ENCODE measurements around the gene GMDS. TPM values are rescaled to one million over a fixed set of nuclear protein-coding genes. Genes with fewer than 3 reads are reported as not detected.

The GMDS gene
- total RNA-seq, 3 donors from 2014 or later (not counting 1 experiment from before 2014, with no cell fraction given), result 23.6 to 31.0 (median 26.4) TPM

DNA sequence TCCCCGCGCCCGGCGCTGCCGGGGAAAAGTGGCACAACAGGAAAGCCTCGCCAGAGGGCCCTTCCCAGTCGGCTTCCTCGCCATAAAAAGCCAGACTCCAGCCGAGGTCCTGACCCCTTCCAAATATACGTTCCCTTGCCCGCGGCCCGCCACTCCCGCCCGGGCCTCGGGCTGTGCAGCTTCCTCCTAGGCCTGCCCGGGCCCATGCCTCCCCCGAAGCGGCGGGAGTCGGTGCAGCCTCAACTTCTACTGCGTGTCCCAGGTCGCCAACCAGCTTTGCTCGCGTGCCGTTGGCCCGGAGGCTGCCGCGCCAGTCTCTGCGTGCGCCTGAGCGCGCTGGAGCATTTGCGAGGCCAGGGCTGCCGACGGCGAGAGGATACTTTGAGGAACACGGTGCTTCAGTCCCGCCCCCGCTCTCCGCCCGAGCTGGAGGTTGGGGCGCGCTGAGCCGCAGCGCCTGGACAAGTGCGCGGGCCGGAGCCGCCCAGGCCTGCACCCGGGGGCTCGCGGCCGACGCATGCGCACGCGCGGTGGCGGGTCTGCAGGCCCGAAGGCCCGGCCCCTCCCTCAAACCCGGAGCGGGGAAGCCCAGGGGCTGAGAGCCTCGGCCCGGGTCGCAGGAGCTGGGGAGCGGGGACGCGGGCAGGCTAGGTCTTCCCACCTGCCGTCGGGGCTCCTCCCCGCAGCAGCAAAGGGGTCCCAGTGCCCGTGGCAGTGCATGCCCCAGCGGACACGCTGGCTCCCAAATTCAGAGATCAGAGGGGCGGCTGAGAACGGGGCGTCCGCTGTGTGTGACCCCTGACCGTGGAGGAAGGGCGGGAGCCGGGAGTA, 625.5 kb downstream of the GMDS start:
- peaks cover 37 to 54% of the 10 kb centered on the region in 2 donors for H3K27me3 Mint-ChIP-seq (ENCODE audit: low read depth in 2 of 2)
- ATAC-seq, result no peak
- Histone ChIP-seq H3K4me3 (ENCODE audit: low read length) (no peak overlapping the region), H3K36me3 (ENCODE audit: control insufficient read depth, insufficient read depth, low read length) (no peaks in the 10 kb centered on the region), H3K4me1 (ENCODE audit: control insufficient read depth, insufficient read depth, low read length) (peaks cover 12% of the 10 kb centered on the region), H3K27me3 (ENCODE audit: control insufficient read depth, insufficient read depth, low read length) (peaks cover 33% of the 10 kb centered on the region), H3K27ac (ENCODE audit: low read length) (no peak overlapping the region), H3K9me3 (ENCODE audit: control insufficient read depth, insufficient read depth, low read length) (no peaks in the 10 kb centered on the region)
- 5% methylated on average over 83 of the region's 83 CpGs for WGBS (ENCODE audit: insufficient coverage)
- H3K27ac Mint-ChIP-seq, result no peak overlapping the region
- intact Hi-C loops (cut with micrococcal nuclease), result no loop called here
- no peak overlapping the region for H3K4me3 Mint-ChIP-seq
- DNase-seq, result peak in 1 of 2 donors; percentile 15
- TF ChIP-seq, protein P1, sequence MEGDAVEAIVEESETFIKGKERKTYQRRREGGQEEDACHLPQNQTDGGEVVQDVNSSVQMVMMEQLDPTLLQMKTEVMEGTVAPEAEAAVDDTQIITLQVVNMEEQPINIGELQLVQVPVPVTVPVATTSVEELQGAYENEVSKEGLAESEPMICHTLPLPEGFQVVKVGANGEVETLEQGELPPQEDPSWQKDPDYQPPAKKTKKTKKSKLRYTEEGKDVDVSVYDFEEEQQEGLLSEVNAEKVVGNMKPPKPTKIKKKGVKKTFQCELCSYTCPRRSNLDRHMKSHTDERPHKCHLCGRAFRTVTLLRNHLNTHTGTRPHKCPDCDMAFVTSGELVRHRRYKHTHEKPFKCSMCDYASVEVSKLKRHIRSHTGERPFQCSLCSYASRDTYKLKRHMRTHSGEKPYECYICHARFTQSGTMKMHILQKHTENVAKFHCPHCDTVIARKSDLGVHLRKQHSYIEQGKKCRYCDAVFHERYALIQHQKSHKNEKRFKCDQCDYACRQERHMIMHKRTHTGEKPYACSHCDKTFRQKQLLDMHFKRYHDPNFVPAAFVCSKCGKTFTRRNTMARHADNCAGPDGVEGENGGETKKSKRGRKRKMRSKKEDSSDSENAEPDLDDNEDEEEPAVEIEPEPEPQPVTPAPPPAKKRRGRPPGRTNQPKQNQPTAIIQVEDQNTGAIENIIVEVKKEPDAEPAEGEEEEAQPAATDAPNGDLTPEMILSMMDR (IDR thresholded peaks at IDR 0.05), result no peak
- H3K36me3 Mint-ChIP-seq, result no peaks in the 10 kb centered on the region
- peaks cover under 1 to 6% of the 10 kb centered on the region in 2 donors for H3K4me1 Mint-ChIP-seq
- no peaks in the 10 kb centered on the region for H3K9me3 Mint-ChIP-seq

- Histone ChIP-seq H3K4me1 (ENCODE audit: control insufficient read depth, insufficient read depth, low read length) (peaks cover 9% of the 10 kb centered on the region), H3K9me3 (ENCODE audit: control insufficient read depth, insufficient read depth, low read length) (no peaks in the 10 kb centered on the region), H3K27ac (ENCODE audit: low read length) (no peak overlapping the region), H3K4me3 (ENCODE audit: low read length) (no peak overlapping the region), H3K36me3 (ENCODE audit: control insufficient read depth, insufficient read depth, low read length) (no peaks in the 10 kb centered on the region), H3K27me3 (ENCODE audit: control insufficient read depth, insufficient read depth, low read length) (peaks cover 29% of the 10 kb centered on the region)
- no peak overlapping the region for H3K27ac Mint-ChIP-seq
- ATAC-seq, result no peak
- no peak for DNase-seq
- H3K9me3 Mint-ChIP-seq, result no peaks in the 10 kb centered on the region
- 31% methylated on average over 39 of the region's 40 CpGs for WGBS (ENCODE audit: insufficient coverage)
- peaks cover 0 to 4% of the 10 kb centered on the region in 2 donors for H3K4me1 Mint-ChIP-seq
- H3K4me3 Mint-ChIP-seq, result no peak overlapping the region
- intact Hi-C loops (cut with micrococcal nuclease), result no loop called here
- TF ChIP-seq, protein P1 (IDR thresholded peaks at IDR 0.05), result no peak
- no peaks in the 10 kb centered on the region for H3K36me3 Mint-ChIP-seq
- peaks cover 36 to 53% of the 10 kb centered on the region in 2 donors for H3K27me3 Mint-ChIP-seq (ENCODE audit: low read depth in 2 of 2)
Measured at GRCh38 chr6:1619098-1619672, 626.2 kb downstream of the GMDS start.

- Mint-ChIP-seq H3K4me3 (no peak overlapping the region), H3K4me1 (peaks cover 0 to 4% of the 10 kb centered on the region in 2 donors), H3K9me3 (no peaks in the 10 kb centered on the region), H3K36me3 (no peaks in the 10 kb centered on the region), H3K27ac (no peak overlapping the region), H3K27me3 (ENCODE audit: low read depth in 2 of 2) (peaks cover 36 to 50% of the 10 kb centered on the region in 2 donors)
- peaks cover 16% of the 10 kb centered on the region for H3K4me1 ChIP-seq (ENCODE audit: control insufficient read depth, insufficient read depth, low read length)
- intact Hi-C loops (cut with micrococcal nuclease), result no loop called here
- H3K27ac ChIP-seq (ENCODE audit: low read length), result no peak overlapping the region
- TF ChIP-seq, protein P1 (IDR thresholded peaks at IDR 0.05), result no peak
- ATAC-seq, result no peak
- WGBS (ENCODE audit: insufficient coverage), result 67% methylated on average over 28 of the region's 31 CpGs
- H3K36me3 ChIP-seq (ENCODE audit: control insufficient read depth, insufficient read depth, low read length), result no peaks in the 10 kb centered on the region
- no peak overlapping the region for H3K4me3 ChIP-seq (ENCODE audit: low read length)
- DNase-seq, result no peak
- no peaks in the 10 kb centered on the region for H3K9me3 ChIP-seq (ENCODE audit: control insufficient read depth, insufficient read depth, low read length)
- peaks cover 36% of the 10 kb centered on the region for H3K27me3 ChIP-seq (ENCODE audit: control insufficient read depth, insufficient read depth, low read length)
Measured at GRCh38 chr6:1618311-1619097, 626.9 kb downstream of the GMDS start.
